Neutrophil (primary cell): Measurements from ENCODE around the gene FCF1.
A peak's percentile ranks its signal among the peaks of the same experiment; 100 is the strongest.

Experiments
- H3K27ac ChIP-seq: fragments of 200-600 bp; sonication (generic); 2 replicates; pipeline ENCODE4 v1.5.1; 2016; ENCODE audit warnings: mild to moderate bottlenecking, moderate library complexity
- H3K27me3 ChIP-seq: fragments of 200-600 bp; sonication (generic); 2 replicates; pipeline ENCODE4 v1.6.0; 2016; ENCODE audit warnings: mild to moderate bottlenecking
- H3K36me3 ChIP-seq: fragments of 200-600 bp; sonication (generic); 2 replicates; pipeline ENCODE4 v1.5.1; 2017
- H3K4me1 ChIP-seq, 2 experiments: fragments of 200-600 bp in 1 of 2; sonication (generic) in 1 of 2; 1 replicate in 1 of 2; 2 replicates in 1 of 2; pipeline versions ENCODE4 v1.5.1 to v1.6.1; 2013 to 2016; ENCODE audit warnings: low read depth in 1 of 2, low read length in 1 of 2, mild to moderate bottlenecking in 1 of 2, moderate library complexity in 1 of 2; ENCODE audit not compliant: control insufficient read depth in 1 of 2, insufficient read depth in 1 of 2
- H3K4me3 ChIP-seq, 2 experiments: fragments of 200-600 bp in 1 of 2; sonication (generic) in 1 of 2; 1 replicate in 1 of 2; 2 replicates in 1 of 2; pipeline ENCODE4 v1.5.1; 2013 to 2016; ENCODE audit warnings: low read depth in 1 of 2, low read length in 1 of 2, mild to moderate bottlenecking in 1 of 2, moderate library complexity in 1 of 2
- H3K9me3 ChIP-seq: fragments of 200-600 bp; sonication (generic); 2 replicates; pipeline ENCODE4 v1.5.1; 2016
- TF ChIP-seq, protein P1 (sequence below): fragments of 200-600 bp; sonication (generic); IDR thresholded peaks from 2 replicates; pipeline ENCODE4 v1.5.1; 2016; ENCODE audit warnings: antibody characterized with exemption

FCF1 gene

DNA sequence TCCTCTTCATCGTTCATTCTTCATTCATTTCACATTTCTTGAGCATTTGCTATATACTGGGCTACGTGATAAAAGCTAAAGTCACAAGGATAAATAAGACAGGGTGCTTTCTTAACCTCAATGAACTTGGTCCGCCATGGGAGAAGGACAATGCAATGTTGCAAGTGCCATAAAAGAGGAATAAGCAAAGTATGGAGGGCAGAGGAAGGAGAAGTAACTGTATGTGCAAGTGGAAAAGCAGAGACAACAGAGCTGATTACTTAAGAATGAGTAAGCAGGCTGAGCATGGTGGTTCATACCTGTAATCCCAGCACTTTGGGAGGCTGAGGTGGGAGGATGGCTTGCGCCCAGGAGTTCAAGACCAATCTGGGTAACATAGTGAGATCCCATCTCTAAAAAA is 14.5 kb upstream of the FCF1 start:
- peak overlapping the region; percentile 95 for H3K27ac ChIP-seq
- H3K36me3 ChIP-seq, result peaks cover 4% of the 10 kb centered on the region
- no peaks in the 10 kb centered on the region for H3K9me3 ChIP-seq
- peaks cover 55 to 57% of the 10 kb centered on the region in 2 experiments for H3K4me1 ChIP-seq
- peak overlapping the region; percentile 18 to 42 for H3K4me3 ChIP-seq
- TF ChIP-seq, protein P1, sequence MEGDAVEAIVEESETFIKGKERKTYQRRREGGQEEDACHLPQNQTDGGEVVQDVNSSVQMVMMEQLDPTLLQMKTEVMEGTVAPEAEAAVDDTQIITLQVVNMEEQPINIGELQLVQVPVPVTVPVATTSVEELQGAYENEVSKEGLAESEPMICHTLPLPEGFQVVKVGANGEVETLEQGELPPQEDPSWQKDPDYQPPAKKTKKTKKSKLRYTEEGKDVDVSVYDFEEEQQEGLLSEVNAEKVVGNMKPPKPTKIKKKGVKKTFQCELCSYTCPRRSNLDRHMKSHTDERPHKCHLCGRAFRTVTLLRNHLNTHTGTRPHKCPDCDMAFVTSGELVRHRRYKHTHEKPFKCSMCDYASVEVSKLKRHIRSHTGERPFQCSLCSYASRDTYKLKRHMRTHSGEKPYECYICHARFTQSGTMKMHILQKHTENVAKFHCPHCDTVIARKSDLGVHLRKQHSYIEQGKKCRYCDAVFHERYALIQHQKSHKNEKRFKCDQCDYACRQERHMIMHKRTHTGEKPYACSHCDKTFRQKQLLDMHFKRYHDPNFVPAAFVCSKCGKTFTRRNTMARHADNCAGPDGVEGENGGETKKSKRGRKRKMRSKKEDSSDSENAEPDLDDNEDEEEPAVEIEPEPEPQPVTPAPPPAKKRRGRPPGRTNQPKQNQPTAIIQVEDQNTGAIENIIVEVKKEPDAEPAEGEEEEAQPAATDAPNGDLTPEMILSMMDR, result no peak
- no peaks in the 10 kb centered on the region for H3K27me3 ChIP-seq

DNA sequence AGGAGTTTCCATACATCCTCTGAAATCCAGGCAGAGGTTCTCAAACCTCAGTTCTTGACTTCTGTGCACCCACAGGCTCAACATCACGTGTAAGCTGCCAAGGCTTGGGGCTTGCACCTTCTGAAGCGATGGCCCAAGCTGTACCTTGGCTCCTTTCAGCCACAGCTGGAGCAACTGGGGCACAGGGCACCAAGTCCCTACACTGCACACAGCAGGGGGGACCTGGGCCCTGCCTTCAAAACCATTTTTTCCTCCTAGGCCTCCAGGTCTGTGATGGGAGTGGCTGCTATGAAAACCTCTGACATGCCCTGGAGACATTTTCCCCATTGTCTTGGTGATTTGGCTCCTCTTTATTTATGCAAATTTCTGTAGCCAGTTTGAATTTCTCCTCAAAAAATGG is 10.7 kb upstream of the FCF1 start:
- Histone ChIP-seq H3K36me3 (peaks cover 4% of the 10 kb centered on the region), H3K4me1 (peaks cover 29 to 31% of the 10 kb centered on the region in 2 experiments), H3K27me3 (no peaks in the 10 kb centered on the region), H3K9me3 (no peaks in the 10 kb centered on the region), H3K4me3 (no peak overlapping the region), H3K27ac (peak overlapping the region; percentile 31)
- TF ChIP-seq, protein P1, result no peak

DNA sequence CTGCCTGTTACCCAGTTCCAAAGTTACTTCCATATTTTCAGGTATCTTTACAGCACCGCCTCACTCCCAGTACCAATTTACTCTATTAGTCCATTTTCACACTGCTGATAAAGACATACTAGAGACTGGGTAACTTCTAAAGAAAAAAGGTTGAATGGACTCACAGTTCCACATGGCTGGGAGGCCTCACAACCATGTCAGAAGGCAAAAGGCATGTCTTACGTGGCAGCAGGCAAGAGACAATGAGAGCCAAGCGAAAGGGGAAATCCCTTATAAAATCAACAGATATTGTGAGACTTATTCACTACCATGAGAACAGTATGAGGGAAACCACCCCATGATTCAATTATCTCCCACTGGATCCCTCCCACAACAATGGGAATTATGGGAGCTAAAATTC is 9.9 kb upstream of the FCF1 start:
- Histone ChIP-seq H3K4me3 (no peak overlapping the region), H3K27me3 (no peaks in the 10 kb centered on the region), H3K4me1 (peaks cover 21 to 23% of the 10 kb centered on the region in 2 experiments), H3K36me3 (peaks cover 4% of the 10 kb centered on the region), H3K9me3 (no peaks in the 10 kb centered on the region), H3K27ac (peak overlapping the region; percentile 31)
- TF ChIP-seq, protein P1, result no peak

DNA sequence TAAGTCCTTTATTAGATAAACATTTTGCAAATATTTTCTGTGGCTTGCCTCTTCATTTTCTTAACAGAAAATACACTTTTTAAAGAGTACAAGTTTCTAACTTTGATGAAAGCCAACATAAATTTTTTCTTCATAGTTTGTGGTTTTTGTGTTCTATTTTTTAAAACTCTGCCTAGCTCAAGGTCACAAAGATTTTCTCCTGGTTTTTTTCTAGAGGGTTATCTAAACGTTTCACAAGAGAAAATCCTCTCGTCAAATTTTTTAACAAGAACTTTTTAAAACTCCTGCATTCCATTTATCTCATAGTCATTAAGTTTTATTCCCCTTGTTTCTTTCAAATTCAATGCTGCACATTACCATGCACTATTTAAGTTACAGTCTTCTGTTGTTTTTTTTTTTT is 8.3 kb upstream of the FCF1 start:
- Histone ChIP-seq H3K4me1 (peaks cover 5 to 7% of the 10 kb centered on the region in 2 experiments), H3K27ac (no peak overlapping the region), H3K27me3 (no peaks in the 10 kb centered on the region), H3K36me3 (peaks cover 4% of the 10 kb centered on the region), H3K4me3 (no peak overlapping the region), H3K9me3 (no peaks in the 10 kb centered on the region)
- TF ChIP-seq, protein P1, result no peak

DNA sequence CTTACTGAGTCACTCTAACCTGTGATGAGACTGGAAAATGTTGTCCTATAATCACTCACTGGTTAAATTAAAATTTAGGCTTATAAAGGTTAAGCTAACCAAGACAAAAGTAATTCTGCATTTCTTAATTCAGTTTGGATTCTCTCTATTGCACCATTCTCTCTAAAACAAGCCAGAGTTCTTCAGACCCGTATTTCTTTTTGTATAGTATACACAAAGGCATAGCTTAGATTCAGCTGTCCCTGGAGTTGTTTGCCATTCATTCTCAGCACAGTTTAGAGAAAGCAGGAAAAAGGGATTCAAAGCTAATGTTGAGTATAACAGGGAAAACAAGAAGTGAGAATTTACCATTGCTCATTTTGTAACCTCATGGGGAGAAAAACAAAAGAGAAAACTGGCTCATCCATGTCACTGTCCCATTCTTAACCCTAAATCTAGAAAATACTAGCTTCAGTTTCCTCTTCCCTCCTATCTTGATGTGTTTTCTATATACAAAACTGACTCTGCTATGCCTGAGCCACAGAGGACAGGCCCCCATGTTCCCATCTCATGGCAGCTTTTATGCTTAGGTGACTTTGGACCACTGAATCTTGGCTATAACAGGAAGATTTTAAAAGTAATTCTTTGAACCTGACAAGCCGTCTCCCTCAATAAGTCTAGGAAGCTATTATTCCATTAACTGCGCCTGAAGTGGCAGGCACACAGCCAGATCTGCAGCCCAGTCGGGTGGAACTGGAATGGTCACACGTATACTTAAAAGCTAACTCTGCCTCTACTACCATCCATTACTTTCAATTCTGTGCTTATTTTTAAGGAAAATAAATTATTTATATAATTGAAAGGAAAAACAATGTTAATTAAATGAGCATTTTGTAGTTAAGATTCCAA is 7.1 kb upstream of the FCF1 start:
- Histone ChIP-seq H3K4me1 (peaks cover 8% of the 10 kb centered on the region in 2 experiments), H3K4me3 (no peak overlapping the region), H3K27ac (peak overlapping the region; percentile 25), H3K27me3 (no peaks in the 10 kb centered on the region), H3K36me3 (peaks cover 4% of the 10 kb centered on the region), H3K9me3 (no peaks in the 10 kb centered on the region)
- TF ChIP-seq, protein P1, result no peak
